H1 (cell line): ENCODE results near the gene ELMO1.

ENCODE experiments used
- EGR1 ChIP-seq: IDR thresholded peaks from 2 replicates; pipeline ENCODE4 v1.6.1; 2011; ENCODE audit warnings: low read depth, low read length, borderline replicate concordance
- JUN ChIP-seq: IDR thresholded peaks from 2 replicates; pipeline ENCODE4 v1.6.1; 2011; ENCODE audit warnings: low read depth, mild to moderate bottlenecking, improper control_type of control experiment, low read length
- MAX ChIP-seq: IDR thresholded peaks from 2 replicates; pipeline ENCODE4 v1.6.1; 2012; ENCODE audit warnings: inconsistent platforms
- POLR2A ChIP-seq, 2 experiments: IDR thresholded peaks; 1 replicate in 1 of 2; 2 replicates in 1 of 2; pipeline ENCODE4 v1.6.1; 2011; ENCODE audit warnings: low read depth in 2 of 2, low read length in 2 of 2, mild to moderate bottlenecking in 2 of 2; ENCODE audit errors: control extremely low read depth in 1 of 2
- RBBP5 ChIP-seq: IDR thresholded peaks from 2 replicates; pipeline ENCODE4 v1.7.1; 2012; ENCODE audit warnings: low read depth, mild to moderate bottlenecking, inconsistent platforms, low read length, moderate library complexity, borderline replicate concordance
- RXRA ChIP-seq: IDR thresholded peaks from 2 replicates; pipeline ENCODE4 v1.6.1; 2011; ENCODE audit warnings: low read depth, mild to moderate bottlenecking, low read length, moderate library complexity; ENCODE audit not compliant: insufficient read depth

- no peak for TF ChIP-seq EGR1
- TF ChIP-seq RBBP5 = no peak
- TF ChIP-seq POLR2A (IDR thresholded peaks at IDR 0.05; ENCODE audit: control extremely low read depth in 1 of 2, low read depth in 2 of 2, low read length in 2 of 2) = no peak
- TF ChIP-seq JUN = no peak
- no peak for TF ChIP-seq RXRA
- TF ChIP-seq MAX = no peak
These were observed 200.8 kb downstream of the ELMO1 start for GRCh38 chr7:37247861-37248260.
